Testis (tissue), 2 donors: Measurements from ENCODE around the gene DIAPH3.

Experiments
- POLR2A ChIP-seq: fragments of 450-650 bp; IDR thresholded peaks from one replicate; pipeline ENCODE4 v1.6.1; 2017; ENCODE audit warnings: antibody characterized with exemption, mild to moderate bottlenecking, moderate library complexity
- TF ChIP-seq, protein P1 (sequence below), 3 experiments: fragments of 450-650 bp in 2 of 3; fragments of 200-600 bp in 1 of 3; sonication (generic) in 1 of 3; IDR thresholded peaks; one replicate each; pipeline ENCODE4 v1.5.1; 2016 to 2019; ENCODE audit warnings: antibody characterized with exemption in 3 of 3, mild to moderate bottlenecking in 2 of 3, moderate library complexity in 1 of 3

DNA sequence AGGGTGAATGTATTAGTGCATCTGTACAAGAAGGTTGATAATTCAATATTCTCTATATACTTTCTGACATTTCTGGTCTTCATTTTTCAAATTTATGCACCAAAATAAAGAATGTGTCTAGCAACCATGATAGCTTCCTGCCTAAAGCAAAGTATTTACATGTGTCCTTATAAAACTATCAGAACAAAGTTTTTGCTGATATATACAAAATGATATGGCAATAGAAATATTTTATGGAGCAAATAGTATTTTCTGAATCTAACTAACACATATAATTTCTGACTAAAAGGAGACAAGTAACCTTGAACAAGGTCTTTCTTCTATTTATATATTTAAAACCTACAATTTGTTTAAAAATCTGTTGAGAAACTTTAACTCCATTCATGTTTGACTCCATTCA lies 184.9 kb downstream of the DIAPH3 start:
- TF ChIP-seq, protein P1, sequence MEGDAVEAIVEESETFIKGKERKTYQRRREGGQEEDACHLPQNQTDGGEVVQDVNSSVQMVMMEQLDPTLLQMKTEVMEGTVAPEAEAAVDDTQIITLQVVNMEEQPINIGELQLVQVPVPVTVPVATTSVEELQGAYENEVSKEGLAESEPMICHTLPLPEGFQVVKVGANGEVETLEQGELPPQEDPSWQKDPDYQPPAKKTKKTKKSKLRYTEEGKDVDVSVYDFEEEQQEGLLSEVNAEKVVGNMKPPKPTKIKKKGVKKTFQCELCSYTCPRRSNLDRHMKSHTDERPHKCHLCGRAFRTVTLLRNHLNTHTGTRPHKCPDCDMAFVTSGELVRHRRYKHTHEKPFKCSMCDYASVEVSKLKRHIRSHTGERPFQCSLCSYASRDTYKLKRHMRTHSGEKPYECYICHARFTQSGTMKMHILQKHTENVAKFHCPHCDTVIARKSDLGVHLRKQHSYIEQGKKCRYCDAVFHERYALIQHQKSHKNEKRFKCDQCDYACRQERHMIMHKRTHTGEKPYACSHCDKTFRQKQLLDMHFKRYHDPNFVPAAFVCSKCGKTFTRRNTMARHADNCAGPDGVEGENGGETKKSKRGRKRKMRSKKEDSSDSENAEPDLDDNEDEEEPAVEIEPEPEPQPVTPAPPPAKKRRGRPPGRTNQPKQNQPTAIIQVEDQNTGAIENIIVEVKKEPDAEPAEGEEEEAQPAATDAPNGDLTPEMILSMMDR (IDR thresholded peaks at IDR 0.05), result no peak
- TF ChIP-seq POLR2A, result no peak
